ENCODE results near the gene THEM4.

The THEM4 gene

GRCh38 chr1:151909167-151910149 is at the start of gene THEM4:
THEM4 (minus strand) TSS chr1:151909511; CDS start chr1:151909458, 53 bp downstream.
- DNase-seq = peak; percentile 99

GRCh38 chr1:151958959-151959358 is 49.6 kb upstream of the THEM4 start:
- DNase-seq = no peak

GRCh38 chr1:151956957-151957497 is 47.7 kb upstream of the THEM4 start:
- DNase-seq = no peak

GRCh38 chr1:151953409-151954094 is 44.2 kb upstream of the THEM4 start:
- no peak for DNase-seq

GRCh38 chr1:151952811-151953210 is 43.5 kb upstream of the THEM4 start:
- DNase-seq = no peak

- DNase-seq = no peak
These were observed 40.3 kb upstream of the THEM4 start for GRCh38 chr1:151949371-151950193.

- no peak for DNase-seq
These were observed 39.2 kb upstream of the THEM4 start for GRCh38 chr1:151948506-151948905.

- no peak for DNase-seq
These were observed 37.8 kb upstream of the THEM4 start for GRCh38 chr1:151947140-151947539.

GRCh38 chr1:151945725-151946722 is 36.7 kb upstream of the THEM4 start:
- peak; percentile 95 for DNase-seq

- no peak for DNase-seq
These were observed 35.7 kb upstream of the THEM4 start for GRCh38 chr1:151944857-151945575.

GRCh38 chr1:151944126-151944856 is 35.0 kb upstream of the THEM4 start:
- DNase-seq = no peak

GRCh38 chr1:151943591-151943990 is 34.3 kb upstream of the THEM4 start:
- DNase-seq = no peak

- DNase-seq = no peak
These were observed 33.6 kb upstream of the THEM4 start for GRCh38 chr1:151942882-151943281.

- DNase-seq = no peak
These were observed 31.2 kb upstream of the THEM4 start for GRCh38 chr1:151940541-151940940.

- no peak for DNase-seq
These were observed 30.5 kb upstream of the THEM4 start for GRCh38 chr1:151939779-151940178.

- DNase-seq = no peak
These were observed 29.8 kb upstream of the THEM4 start for GRCh38 chr1:151939141-151939540.

GRCh38 chr1:151936653-151937052 is 27.3 kb upstream of the THEM4 start:
- no peak for DNase-seq

- DNase-seq = no peak
These were observed 26.7 kb upstream of the THEM4 start for GRCh38 chr1:151935894-151936602.

GRCh38 chr1:151935154-151935553 is 25.8 kb upstream of the THEM4 start:
- no peak for DNase-seq

Data from DMS53 (cell line).